Tibial artery (tissue), 4 donors: Measurements from ENCODE around the gene TYRP1.

Experiments
- DNase-seq, 2 donors: peaks; one replicate each; pipeline ENCODE4 v3.0.0-alpha.2; 2019
- H3K27ac ChIP-seq, 2 donors: fragments of 200-600 bp; sonication (generic) in 1 of 2; 1 replicate in 1 of 2; 2 replicates in 1 of 2; pipeline ENCODE4 v1.5.1; 2018 to 2019; ENCODE audit warnings: mild to moderate bottlenecking in 1 of 2
- H3K27me3 ChIP-seq, 2 donors: fragments of 200-600 bp; sonication (generic) in 1 of 2; one replicate each; pipeline versions ENCODE4 v1.5.1 to v1.6.0; 2016 to 2019
- H3K36me3 ChIP-seq, 3 donors: fragments of 200-600 bp; sonication (generic) in 2 of 3; one replicate each; pipeline ENCODE4 v1.5.1; 2016 to 2019; ENCODE audit warnings: mild to moderate bottlenecking in 2 of 3
- H3K4me1 ChIP-seq, 4 donors: fragments of 200-600 bp; sonication (generic) in 2 of 4; 1 replicate in 3 of 4; 2 replicates in 1 of 4; pipeline ENCODE4 v1.5.1; 2016 to 2019
- H3K4me3 ChIP-seq, 2 donors: fragments of 200-600 bp; sonication (generic) in 1 of 2; 1 replicate in 1 of 2; 2 replicates in 1 of 2; pipeline ENCODE4 v1.5.1; 2018 to 2019; ENCODE audit warnings: mild to moderate bottlenecking in 2 of 2
- H3K9me3 ChIP-seq, 3 donors: fragments of 200-600 bp; sonication (generic) in 1 of 3; one replicate each; pipeline ENCODE4 v1.5.1; 2016 to 2019
- intact Hi-C: fragments of 100-400 bp; cut with DNase I; formaldehyde crosslinking; loops from one replicate; pipeline ENCODE4 v1.15.0; 2023; ENCODE audit warnings: low total_unique reads
- TF ChIP-seq, protein P1 (sequence below), 2 experiments: fragments of 200-600 bp in 1 of 2; fragments of 450-650 bp in 1 of 2; IDR thresholded peaks; one replicate each; pipeline ENCODE4 v1.5.1; 2017 to 2019; ENCODE audit warnings: antibody characterized with exemption in 2 of 2, mild to moderate bottlenecking in 1 of 2, moderate library complexity in 1 of 2

TYRP1 gene

DNA sequence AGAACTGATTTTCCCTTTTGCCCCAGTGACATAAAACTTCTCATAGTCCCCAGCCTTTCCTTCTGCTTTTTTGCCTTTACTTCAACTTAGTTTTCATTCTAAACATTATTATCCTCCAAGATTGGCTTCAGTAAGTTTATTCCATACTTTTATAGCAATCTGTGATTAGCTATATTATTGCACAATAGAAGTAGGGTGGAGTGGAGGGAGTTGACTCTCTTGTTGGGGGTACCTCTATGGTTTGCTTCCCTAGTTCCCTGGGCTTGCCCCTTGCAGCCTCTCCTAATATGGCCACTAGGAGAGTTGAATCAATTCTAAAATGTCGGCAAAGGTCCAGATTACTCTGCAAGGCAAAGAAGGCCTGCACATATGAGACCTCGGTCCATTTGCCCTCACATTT lies 36.4 kb upstream of the TYRP1 start:
- Histone ChIP-seq H3K27ac (no peak overlapping the region), H3K9me3 (peaks cover 0 to 5% (median 0%) of the 10 kb centered on the region in 3 donors), H3K4me3 (no peak overlapping the region), H3K27me3 (peaks cover 0 to 2% of the 10 kb centered on the region in 2 donors), H3K4me1 (no peaks in the 10 kb centered on the region), H3K36me3 (no peaks in the 10 kb centered on the region)
- TF ChIP-seq, protein P1, sequence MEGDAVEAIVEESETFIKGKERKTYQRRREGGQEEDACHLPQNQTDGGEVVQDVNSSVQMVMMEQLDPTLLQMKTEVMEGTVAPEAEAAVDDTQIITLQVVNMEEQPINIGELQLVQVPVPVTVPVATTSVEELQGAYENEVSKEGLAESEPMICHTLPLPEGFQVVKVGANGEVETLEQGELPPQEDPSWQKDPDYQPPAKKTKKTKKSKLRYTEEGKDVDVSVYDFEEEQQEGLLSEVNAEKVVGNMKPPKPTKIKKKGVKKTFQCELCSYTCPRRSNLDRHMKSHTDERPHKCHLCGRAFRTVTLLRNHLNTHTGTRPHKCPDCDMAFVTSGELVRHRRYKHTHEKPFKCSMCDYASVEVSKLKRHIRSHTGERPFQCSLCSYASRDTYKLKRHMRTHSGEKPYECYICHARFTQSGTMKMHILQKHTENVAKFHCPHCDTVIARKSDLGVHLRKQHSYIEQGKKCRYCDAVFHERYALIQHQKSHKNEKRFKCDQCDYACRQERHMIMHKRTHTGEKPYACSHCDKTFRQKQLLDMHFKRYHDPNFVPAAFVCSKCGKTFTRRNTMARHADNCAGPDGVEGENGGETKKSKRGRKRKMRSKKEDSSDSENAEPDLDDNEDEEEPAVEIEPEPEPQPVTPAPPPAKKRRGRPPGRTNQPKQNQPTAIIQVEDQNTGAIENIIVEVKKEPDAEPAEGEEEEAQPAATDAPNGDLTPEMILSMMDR (IDR thresholded peaks at IDR 0.05): no peak
- intact Hi-C loops: no loop called here
- no peak for DNase-seq

DNA sequence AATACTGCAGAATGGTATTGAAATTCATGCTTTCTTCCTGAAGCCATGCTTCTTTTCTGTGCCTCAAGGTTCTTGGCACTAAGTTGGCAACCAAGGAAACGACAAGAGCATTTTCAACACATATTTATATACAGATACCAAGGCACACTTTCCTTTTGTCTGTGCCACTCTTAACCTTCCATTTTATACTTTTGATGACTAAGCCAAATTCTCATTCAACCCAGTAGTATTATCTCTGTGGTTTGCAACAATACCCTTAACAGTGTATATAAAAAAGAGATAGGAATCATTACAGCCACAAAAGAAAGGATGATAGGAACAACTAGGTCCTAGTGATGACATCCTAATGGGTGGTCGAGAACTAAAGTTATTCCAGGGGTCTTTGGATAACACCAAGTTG lies 36.0 kb upstream of the TYRP1 start:
- Histone ChIP-seq H3K27me3 (peaks cover 0 to 2% of the 10 kb centered on the region in 2 donors), H3K4me3 (no peak overlapping the region), H3K9me3 (peaks cover 0 to 5% (median 0%) of the 10 kb centered on the region in 3 donors), H3K36me3 (no peaks in the 10 kb centered on the region), H3K4me1 (no peaks in the 10 kb centered on the region), H3K27ac (no peak overlapping the region)
- TF ChIP-seq, protein P1 (IDR thresholded peaks at IDR 0.05): no peak
- DNase-seq: no peak
- intact Hi-C loops: no loop called here

DNA sequence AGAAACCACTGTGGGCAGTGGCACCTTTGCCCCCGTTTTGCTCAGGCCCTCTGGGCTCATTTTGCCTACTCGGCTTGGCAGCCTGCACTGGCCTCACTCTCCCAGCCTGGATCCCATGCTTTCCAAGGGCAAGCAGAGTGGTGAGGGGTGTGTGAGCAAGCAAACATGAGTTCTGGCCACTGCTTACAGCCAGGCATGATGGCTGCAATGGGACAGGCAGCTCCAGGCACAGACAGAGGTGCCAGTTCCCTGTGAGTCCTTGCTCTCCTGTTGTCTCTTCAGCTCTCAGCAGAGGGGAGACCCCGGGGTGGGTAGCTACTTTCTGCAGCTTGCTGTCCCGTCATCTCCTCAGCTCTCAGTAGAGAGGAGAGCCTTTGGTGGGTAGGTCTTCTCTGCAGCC lies 35.2 kb upstream of the TYRP1 start:
- no peak for DNase-seq
- intact Hi-C loops: no loop called here
- TF ChIP-seq, protein P1 (IDR thresholded peaks at IDR 0.05): no peak
- Histone ChIP-seq H3K27me3 (peaks cover 0 to 2% of the 10 kb centered on the region in 2 donors), H3K4me3 (no peak overlapping the region), H3K4me1 (no peaks in the 10 kb centered on the region), H3K36me3 (no peaks in the 10 kb centered on the region), H3K27ac (no peak overlapping the region), H3K9me3 (peaks cover 0 to 5% (median 0%) of the 10 kb centered on the region in 3 donors)

- peak in 1 of 2 donors; percentile 58 for DNase-seq
- intact Hi-C loops: no loop called here
- H3K4me1 ChIP-seq: no peaks in the 10 kb centered on the region
- H3K4me3 ChIP-seq: no peak overlapping the region
- H3K9me3 ChIP-seq: peaks cover 0 to 5% (median 0%) of the 10 kb centered on the region in 3 donors
- TF ChIP-seq, protein P1 (IDR thresholded peaks at IDR 0.05): no peak
- H3K27me3 ChIP-seq: peaks cover 0 to 2% of the 10 kb centered on the region in 2 donors
- H3K27ac ChIP-seq: no peak overlapping the region
- no peaks in the 10 kb centered on the region for H3K36me3 ChIP-seq
These were observed 34.5 kb upstream of the TYRP1 start for GRCh38 chr9:12658531-12659209.

- DNase-seq: no peak
- Histone ChIP-seq H3K36me3 (no peaks in the 10 kb centered on the region), H3K27me3 (peaks cover 0 to 2% of the 10 kb centered on the region in 2 donors), H3K27ac (no peak overlapping the region), H3K4me3 (no peak overlapping the region), H3K4me1 (no peaks in the 10 kb centered on the region), H3K9me3 (peaks cover 0 to 5% (median 0%) of the 10 kb centered on the region in 3 donors)
- intact Hi-C loops: no loop called here
- TF ChIP-seq, protein P1 (IDR thresholded peaks at IDR 0.05): no peak
These were observed 34.0 kb upstream of the TYRP1 start for GRCh38 chr9:12659220-12659619.
